IMR-90 (cell line): ENCODE measurements around the gene TM4SF1. TPM values are rescaled to one million over a fixed set of nuclear protein-coding genes. Genes with fewer than 3 reads are reported as not detected.

Source experiments
- ATAC-seq: fragments of 200-7000 bp; cut with Tn5 transposase; 2 replicates; pipeline ENCODE4 v1.9.1; 2020; ENCODE audit warnings: low read depth, mild to moderate bottlenecking, moderate library complexity
- BruUV-seq: library from RNA; stranded (reverse); fragments of 400-500 nt; replicated peaks from 2 replicates; lab custom pipeline; 2021; lab: Mats Ljungman, UMichigan
- CTCF ChIA-PET: fragments of 300-600 bp; formaldehyde crosslinking; extraction: SDS; loops from one replicate; lab custom pipeline; 2021; ENCODE audit warnings: antibody characterized with exemption; lab: Yijun Ruan, JAX
- POLR2A ChIA-PET: fragments of 300-600 bp; sonication (Branson Sonifier 250); formaldehyde crosslinking; loops from one replicate; lab custom pipeline; 2022; ENCODE audit warnings: antibody characterized with exemption; ENCODE audit not compliant: unreplicated experiment; lab: Charles Lee
- DNase-seq: peaks from one replicate; pipeline ENCODE4 v3.0.0; 2013
- H2AFZ ChIP-seq: replicated peaks from 2 replicates; pipeline ENCODE3; 2013; ENCODE audit warnings: low read length, mild to moderate bottlenecking; ENCODE audit not compliant: poor library complexity
- H2AK5ac ChIP-seq: 2 replicates; pipeline ENCODE4 v1.6.1; 2013; ENCODE audit warnings: low read depth, low read length, inconsistent platforms
- H2AK9ac ChIP-seq: replicated peaks from 2 replicates; pipeline ENCODE3; 2013; ENCODE audit warnings: mild to moderate bottlenecking, low read depth, low read length, moderate library complexity; ENCODE audit not compliant: poor library complexity
- H2BK120ac ChIP-seq: 2 replicates; pipeline ENCODE4 v1.6.1; 2013; ENCODE audit warnings: low read depth, low read length, inconsistent platforms
- H2BK15ac ChIP-seq: 3 replicates; pipeline ENCODE4 v1.6.1; 2013; ENCODE audit warnings: low read depth, low read length, inconsistent platforms
- H2BK20ac ChIP-seq: 2 replicates; pipeline ENCODE4 v1.6.1; 2013; ENCODE audit warnings: low read depth, mild to moderate bottlenecking, inconsistent platforms, low read length, moderate library complexity
- H2BK5ac ChIP-seq: 2 replicates; pipeline ENCODE4 v1.6.1; 2013; ENCODE audit warnings: mild to moderate bottlenecking, low read depth, low read length, inconsistent platforms; ENCODE audit not compliant: poor library complexity, severe bottlenecking
- H3K14ac ChIP-seq: replicated peaks from 2 replicates; pipeline ENCODE4 v1.6.1; 2013; ENCODE audit warnings: low read depth, low read length, inconsistent platforms
- H3K18ac ChIP-seq: 2 replicates; pipeline ENCODE4 v1.6.1; 2013; ENCODE audit warnings: low read depth, low read length, control low read depth
- H3K23ac ChIP-seq: 2 replicates; pipeline ENCODE4 v1.6.1; 2013; ENCODE audit warnings: low read depth, low read length, inconsistent platforms
- H3K27ac ChIP-seq: 2 replicates; pipeline ENCODE4 v1.5.1; 2013; ENCODE audit warnings: mild to moderate bottlenecking, control low read depth, low read length; ENCODE audit not compliant: insufficient read depth
- H3K27me3 ChIP-seq: 2 replicates; pipeline ENCODE4 v1.6.1; 2013; ENCODE audit warnings: low read length; ENCODE audit not compliant: control insufficient read depth, insufficient read depth
- H3K36me3 ChIP-seq: 2 replicates; pipeline ENCODE4 v1.6.1; 2013; ENCODE audit warnings: low read length, mixed read lengths; ENCODE audit not compliant: control insufficient read depth, insufficient read depth
- H3K4ac ChIP-seq: 2 replicates; pipeline ENCODE4 v1.6.1; 2013; ENCODE audit warnings: low read depth, low read length, inconsistent platforms
- H3K4me1 ChIP-seq: 2 replicates; pipeline ENCODE4 v1.6.1; 2013; ENCODE audit warnings: low read length, mixed read lengths; ENCODE audit not compliant: control insufficient read depth, insufficient read depth
- H3K4me2 ChIP-seq: 2 replicates; pipeline ENCODE4 v1.6.1; 2013; ENCODE audit warnings: low read depth, mild to moderate bottlenecking, control low read depth, low read length, moderate library complexity
- H3K4me3 ChIP-seq: 2 replicates; pipeline ENCODE4 v1.5.1; 2013; ENCODE audit warnings: low read depth, mild to moderate bottlenecking, control low read depth, low read length, moderate library complexity; ENCODE audit not compliant: insufficient read depth
- H3K56ac ChIP-seq: 2 replicates; pipeline ENCODE4 v1.6.1; 2013; ENCODE audit warnings: low read length, inconsistent platforms; ENCODE audit not compliant: insufficient read depth; ENCODE audit errors: extremely low read depth
- H3K79me1 ChIP-seq, 2 experiments: 2 replicates each; pipeline ENCODE4 v1.6.1; 2013; ENCODE audit warnings: low read length in 2 of 2, inconsistent platforms in 1 of 2, low read depth in 1 of 2
- H3K9ac ChIP-seq: 2 replicates; pipeline ENCODE4 v1.6.1; 2013; ENCODE audit warnings: low read depth, low read length, control low read depth
- H3K9me1 ChIP-seq: 2 replicates; pipeline ENCODE4 v1.6.1; 2013; ENCODE audit warnings: low read length, inconsistent platforms; ENCODE audit not compliant: insufficient read depth
- H3K9me3 ChIP-seq: 2 replicates; pipeline ENCODE4 v1.6.1; 2013; ENCODE audit warnings: low read length; ENCODE audit not compliant: control insufficient read depth, insufficient read depth
- H4K20me1 ChIP-seq: 2 replicates; pipeline ENCODE4 v1.6.1; 2013; ENCODE audit warnings: low read length, inconsistent platforms; ENCODE audit not compliant: insufficient read depth
- H4K5ac ChIP-seq: 2 replicates; pipeline ENCODE4 v1.6.1; 2013; ENCODE audit warnings: mild to moderate bottlenecking, low read depth, low read length, control low read depth
- H4K8ac ChIP-seq, 2 experiments: 2 replicates each; pipeline ENCODE4 v1.6.1; 2013; ENCODE audit warnings: low read depth in 2 of 2, low read length in 2 of 2, control low read depth in 1 of 2, inconsistent platforms in 1 of 2
- H4K91ac ChIP-seq: 2 replicates; pipeline ENCODE4 v1.6.1; 2013; ENCODE audit warnings: low read depth, low read length, inconsistent platforms; ENCODE audit not compliant: insufficient read depth
- FOS ChIP-seq: fragments of 150-350 bp; IDR thresholded peaks from 2 replicates; pipeline ENCODE4 v1.6.1; 2016; ENCODE audit warnings: low read depth, low read length
- MXI1 ChIP-seq: IDR thresholded peaks from 2 replicates; pipeline ENCODE4 v1.6.1; 2012; ENCODE audit warnings: low read depth, mild to moderate bottlenecking, low read length, moderate library complexity, borderline replicate concordance
- NFE2L2 ChIP-seq: fragments of 150-350 bp; IDR thresholded peaks from 2 replicates; pipeline ENCODE4 v1.6.1; 2016; ENCODE audit warnings: low read depth, mild to moderate bottlenecking, low read length
- POLR2A ChIP-seq: IDR thresholded peaks from 2 replicates; pipeline ENCODE4 v1.6.1; 2012; ENCODE audit warnings: mild to moderate bottlenecking, low read depth, low read length
- WGBS, 2 experiments: methylation state at CpG; one replicate each; pipeline versions ENCODE4 v1.1.5 to v1.1.7; 2013; ENCODE audit warnings: missing lambda C conversion rate in 2 of 2; ENCODE audit not compliant: insufficient read length in 1 of 2; ENCODE audit errors: extremely low coverage in 2 of 2; 5-methylcytosine and 5-hydroxymethylcytosine counted together
- dilution Hi-C: fragments of 300-500 bp; cut with HindIII; formaldehyde crosslinking; loops from one replicate; pipeline ENCODE4 v1.14.3; 2018; ENCODE audit warnings: low sequenced_read_pairs; ENCODE audit not compliant: unreplicated experiment
- in situ Hi-C: fragments of 300-500 bp; cut with MboI; formaldehyde crosslinking; loops from 3 replicates; pipeline ENCODE4 v1.14.3; 2019; ENCODE audit warnings: low sequenced_read_pairs, inconsistent platforms, mixed read lengths
- intact Hi-C: fragments of 100-400 bp; cut with micrococcal nuclease; formaldehyde crosslinking; loops from 2 replicates; pipeline ENCODE4 v1.10.0; 2022
- polyA plus RNA-seq, 3 experiments: library from polyadenylated mRNA; depleted of rRNA; stranded (reverse); fragments of >200 nt; gene quantifications; 2 replicates each; pipeline ENCODE4 v1.2.3, GENCODE V29; 2012; ENCODE audit warnings: low replicate concordance in 1 of 3
- total RNA-seq: library from RNA; depleted of rRNA; stranded (reverse); fragments of >200 nt; gene quantifications from 2 replicates; pipeline ENCODE4 v1.2.3, GENCODE V29; 2012
- TF ChIP-seq, protein P1 (sequence below): fragments of 150-350 bp; IDR thresholded peaks from 2 replicates; pipeline ENCODE4 v1.6.1; 2016; ENCODE audit warnings: low read depth, mild to moderate bottlenecking, low read length, moderate library complexity, borderline replicate concordance

Gene TM4SF1
- total and polyA plus RNA-seq, 2 of the 4 experiments (the other 2 are of a cell fraction) = 232 to 302 TPM

DNA sequence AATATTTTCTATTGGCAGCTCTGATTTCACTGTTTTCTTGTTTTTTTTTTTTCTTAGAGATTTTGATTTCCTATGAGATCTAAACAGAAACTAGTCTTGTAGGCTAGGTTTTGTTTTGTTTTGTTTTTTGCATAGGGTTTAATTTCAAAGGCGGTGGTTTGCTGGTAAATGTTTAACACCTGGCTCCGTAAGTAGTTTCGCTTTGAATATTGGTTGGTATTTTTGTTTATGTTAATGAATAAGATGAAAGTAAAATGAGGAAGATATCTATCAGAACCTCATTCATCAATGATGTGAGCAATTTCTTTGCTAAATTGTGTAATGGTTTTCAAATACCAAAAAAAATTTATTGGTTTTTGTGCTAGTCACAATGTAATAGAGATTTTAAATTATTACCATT, 39.7 kb upstream of the TM4SF1 start:
- H3K4ac ChIP-seq = no peak overlapping the region
- intact Hi-C loops = no loop called here
- H2AK5ac ChIP-seq = no peak overlapping the region
- H3K4me2 ChIP-seq = no peak overlapping the region
- no peak overlapping the region for H2BK15ac ChIP-seq
- H3K9me3 ChIP-seq = no peaks in the 10 kb centered on the region
- H2BK5ac ChIP-seq = no peak overlapping the region
- H4K20me1 ChIP-seq = no peaks in the 10 kb centered on the region
- H2AK9ac ChIP-seq = no peak overlapping the region
- H3K36me3 ChIP-seq = no peaks in the 10 kb centered on the region
- H3K4me3 ChIP-seq = no peak overlapping the region
- POLR2A ChIA-PET = no interaction called here
- no peak overlapping the region for H3K14ac ChIP-seq
- no peaks in the 10 kb centered on the region for H3K27me3 ChIP-seq
- H2BK20ac ChIP-seq = no peak overlapping the region
- H3K27ac ChIP-seq = no peak overlapping the region
- H4K5ac ChIP-seq = no peak overlapping the region
- WGBS, 2 experiments = no CpG with 5 or more reads among the region's 3 CpGs
- in situ Hi-C loops = no loop called here
- dilution Hi-C loops = no loop called here
- H3K9ac ChIP-seq = no peak overlapping the region
- TF ChIP-seq, protein P1, sequence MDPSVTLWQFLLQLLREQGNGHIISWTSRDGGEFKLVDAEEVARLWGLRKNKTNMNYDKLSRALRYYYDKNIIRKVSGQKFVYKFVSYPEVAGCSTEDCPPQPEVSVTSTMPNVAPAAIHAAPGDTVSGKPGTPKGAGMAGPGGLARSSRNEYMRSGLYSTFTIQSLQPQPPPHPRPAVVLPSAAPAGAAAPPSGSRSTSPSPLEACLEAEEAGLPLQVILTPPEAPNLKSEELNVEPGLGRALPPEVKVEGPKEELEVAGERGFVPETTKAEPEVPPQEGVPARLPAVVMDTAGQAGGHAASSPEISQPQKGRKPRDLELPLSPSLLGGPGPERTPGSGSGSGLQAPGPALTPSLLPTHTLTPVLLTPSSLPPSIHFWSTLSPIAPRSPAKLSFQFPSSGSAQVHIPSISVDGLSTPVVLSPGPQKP = no peak
- no peak for TF ChIP-seq NFE2L2
- TF ChIP-seq FOS = no peak
- no peak for TF ChIP-seq MXI1
- no peak for TF ChIP-seq POLR2A
- no peaks in the 10 kb centered on the region for H3K79me1 ChIP-seq
- no peak overlapping the region for H3K56ac ChIP-seq
- H2BK120ac ChIP-seq = no peak overlapping the region
- ATAC-seq (no peak), DNase-seq (no peak)
- no peak overlapping the region for H4K8ac ChIP-seq
- no TSS peak for BruUV-seq
- H3K23ac ChIP-seq = no peak overlapping the region
- H4K91ac ChIP-seq = no peak overlapping the region
- no peak overlapping the region for H3K18ac ChIP-seq
- no peak overlapping the region for H2AFZ ChIP-seq
- CTCF ChIA-PET = interaction anchor here (1.0 to 1.2 kb wide), 2 partner anchors 9 to 49 kb away, joined by 3 to 5 read pairs; no protein-coding TSS in a partner anchor
- no peaks in the 10 kb centered on the region for H3K9me1 ChIP-seq
- H3K4me1 ChIP-seq = no peaks in the 10 kb centered on the region; the same call in 1 of the 2 replicates
